AG10803 (cell line): ENCODE results near the gene FGF3.

Source experiments
- DNase-seq: peaks from one replicate; pipeline ENCODE4 v3.0.0; 2010; ENCODE audit warnings: low read depth
- H3K4me3 ChIP-seq: 2 replicates; pipeline ENCODE4 v1.5.1; 2011; ENCODE audit warnings: mild to moderate bottlenecking, low read length, control low read depth
- CTCF ChIP-seq: conservative IDR thresholded peaks from 2 replicates; pipeline ENCODE4 v1.5.1; 2011; ENCODE audit warnings: mild to moderate bottlenecking, low read length, control low read depth, inconsistent platforms

The FGF3 gene

GRCh38 chr11:69837791-69838190 lies 18.6 kb upstream of the FGF3 start:
- no peak for TF ChIP-seq CTCF
- DNase-seq, result no peak
- no peak overlapping the region for H3K4me3 ChIP-seq

GRCh38 chr11:69836401-69836800 lies 17.2 kb upstream of the FGF3 start:
- TF ChIP-seq CTCF, result no peak
- H3K4me3 ChIP-seq, result no peak overlapping the region
- no peak for DNase-seq

- TF ChIP-seq CTCF, result no peak
- DNase-seq, result no peak
These were observed 15.9 kb upstream of the FGF3 start for GRCh38 chr11:69834811-69835800.

GRCh38 chr11:69834251-69834650 lies 15.0 kb upstream of the FGF3 start:
- no peak for DNase-seq
- no peak for TF ChIP-seq CTCF
- H3K4me3 ChIP-seq, result no peak overlapping the region

More at GRCh38 chr11:69834811-69835800, 15.9 kb upstream of the FGF3 start:
- H3K4me3 ChIP-seq, result no peak overlapping the region

- DNase-seq, result no peak
- TF ChIP-seq CTCF, result no peak
- no peak overlapping the region for H3K4me3 ChIP-seq
These were observed 13.6 kb upstream of the FGF3 start for GRCh38 chr11:69832561-69833413.

GRCh38 chr11:69831985-69832384 lies 12.8 kb upstream of the FGF3 start:
- no peak for DNase-seq
- TF ChIP-seq CTCF, result no peak
- no peak overlapping the region for H3K4me3 ChIP-seq
